Testis (tissue), 2 donors: ENCODE measurements around the gene C11orf71.

Experiments used
- POLR2A ChIP-seq: fragments of 450-650 bp; IDR thresholded peaks from one replicate; pipeline ENCODE4 v1.6.1; 2017; ENCODE audit warnings: antibody characterized with exemption, mild to moderate bottlenecking, moderate library complexity
- TF ChIP-seq, protein P1 (sequence below), 3 experiments: fragments of 450-650 bp in 2 of 3; fragments of 200-600 bp in 1 of 3; sonication (generic) in 1 of 3; IDR thresholded peaks; one replicate each; pipeline ENCODE4 v1.5.1; 2016 to 2019; ENCODE audit warnings: antibody characterized with exemption in 3 of 3, mild to moderate bottlenecking in 2 of 3, moderate library complexity in 1 of 3

DNA sequence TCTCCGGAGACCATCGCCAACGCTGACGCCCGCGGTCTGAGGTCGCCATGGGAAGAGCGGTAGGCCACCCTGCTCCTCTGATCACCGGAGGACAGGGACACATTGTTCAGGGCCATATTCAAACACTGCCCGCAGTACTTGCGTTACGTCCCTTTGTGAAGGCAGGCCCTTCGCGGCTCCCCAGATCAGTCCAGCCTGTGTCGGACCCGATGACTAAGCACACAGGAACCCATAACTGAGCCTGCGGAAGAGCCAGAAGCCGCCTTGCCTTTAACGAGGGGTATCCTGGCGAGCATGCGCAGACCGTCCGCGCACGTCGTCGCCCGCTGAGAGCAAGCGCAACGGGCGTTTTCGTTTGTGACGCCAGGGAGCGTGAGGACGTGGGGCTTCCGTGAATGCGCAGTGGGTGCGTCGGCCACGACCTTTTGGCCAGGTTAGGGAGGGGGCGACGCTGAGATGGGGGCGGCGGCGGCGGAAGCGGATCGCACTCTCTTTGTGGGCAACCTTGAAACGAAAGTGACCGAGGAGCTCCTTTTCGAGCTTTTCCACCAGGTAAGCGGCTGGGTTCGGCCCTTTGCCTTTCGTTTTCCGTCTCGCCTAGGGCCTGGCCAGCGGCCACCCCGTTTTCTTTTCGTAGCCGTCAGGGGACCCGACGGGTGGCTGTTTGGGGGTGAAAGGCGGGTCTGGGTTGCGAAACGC, at the start of gene C11orf71, which contains the start of gene RBM7:
- TF ChIP-seq, protein P1, sequence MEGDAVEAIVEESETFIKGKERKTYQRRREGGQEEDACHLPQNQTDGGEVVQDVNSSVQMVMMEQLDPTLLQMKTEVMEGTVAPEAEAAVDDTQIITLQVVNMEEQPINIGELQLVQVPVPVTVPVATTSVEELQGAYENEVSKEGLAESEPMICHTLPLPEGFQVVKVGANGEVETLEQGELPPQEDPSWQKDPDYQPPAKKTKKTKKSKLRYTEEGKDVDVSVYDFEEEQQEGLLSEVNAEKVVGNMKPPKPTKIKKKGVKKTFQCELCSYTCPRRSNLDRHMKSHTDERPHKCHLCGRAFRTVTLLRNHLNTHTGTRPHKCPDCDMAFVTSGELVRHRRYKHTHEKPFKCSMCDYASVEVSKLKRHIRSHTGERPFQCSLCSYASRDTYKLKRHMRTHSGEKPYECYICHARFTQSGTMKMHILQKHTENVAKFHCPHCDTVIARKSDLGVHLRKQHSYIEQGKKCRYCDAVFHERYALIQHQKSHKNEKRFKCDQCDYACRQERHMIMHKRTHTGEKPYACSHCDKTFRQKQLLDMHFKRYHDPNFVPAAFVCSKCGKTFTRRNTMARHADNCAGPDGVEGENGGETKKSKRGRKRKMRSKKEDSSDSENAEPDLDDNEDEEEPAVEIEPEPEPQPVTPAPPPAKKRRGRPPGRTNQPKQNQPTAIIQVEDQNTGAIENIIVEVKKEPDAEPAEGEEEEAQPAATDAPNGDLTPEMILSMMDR (IDR thresholded peaks at IDR 0.05): no peak
- TF ChIP-seq POLR2A: peak; percentile 84
